Hepatocyte (in vitro differentiated cells): ENCODE results near the gene KXD1.

ENCODE experiments used
- EZH2 ChIP-seq: fragments of 200-600 bp; sonication (generic); IDR thresholded peaks from 2 replicates; pipeline ENCODE4 v1.6.1; 2016; ENCODE audit warnings: antibody characterized with exemption, mild to moderate bottlenecking, borderline replicate concordance
- EZH2phosphoT487 ChIP-seq: fragments of 200-600 bp; sonication (generic); IDR thresholded peaks from one replicate; pipeline ENCODE4 v1.6.1; 2018; ENCODE audit warnings: antibody characterized with exemption, mild to moderate bottlenecking, low read depth, moderate library complexity; ENCODE audit not compliant: unreplicated experiment, severe bottlenecking
- TF ChIP-seq, protein P1 (sequence below): fragments of 200-600 bp; sonication (generic); IDR thresholded peaks from 2 replicates; pipeline ENCODE4 v1.5.1; 2016; ENCODE audit warnings: antibody characterized with exemption, mild to moderate bottlenecking; ENCODE audit not compliant: poor library complexity

DNA sequence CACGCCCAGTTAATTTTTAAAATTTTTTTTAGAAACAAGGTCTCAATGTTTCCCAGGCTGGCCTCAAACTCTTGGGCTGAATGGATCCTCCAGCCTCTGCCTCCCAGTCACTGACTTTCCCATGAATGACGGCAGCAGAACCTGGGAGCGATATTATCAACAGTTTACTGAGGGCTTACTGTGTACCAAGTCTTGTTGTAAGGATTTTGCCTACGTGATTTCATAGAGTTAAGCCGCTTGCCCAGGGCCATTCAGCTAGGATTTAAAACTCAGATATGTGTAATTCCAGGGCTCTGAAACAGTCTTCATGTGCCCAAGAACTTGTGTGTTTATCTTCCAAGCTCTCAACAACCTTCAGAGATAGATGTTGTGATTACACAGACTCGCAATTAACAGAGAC lies 6.0 kb upstream of the KXD1 start:
- TF ChIP-seq EZH2 (no peak), EZH2phosphoT487 (no peak)
- TF ChIP-seq, protein P1, sequence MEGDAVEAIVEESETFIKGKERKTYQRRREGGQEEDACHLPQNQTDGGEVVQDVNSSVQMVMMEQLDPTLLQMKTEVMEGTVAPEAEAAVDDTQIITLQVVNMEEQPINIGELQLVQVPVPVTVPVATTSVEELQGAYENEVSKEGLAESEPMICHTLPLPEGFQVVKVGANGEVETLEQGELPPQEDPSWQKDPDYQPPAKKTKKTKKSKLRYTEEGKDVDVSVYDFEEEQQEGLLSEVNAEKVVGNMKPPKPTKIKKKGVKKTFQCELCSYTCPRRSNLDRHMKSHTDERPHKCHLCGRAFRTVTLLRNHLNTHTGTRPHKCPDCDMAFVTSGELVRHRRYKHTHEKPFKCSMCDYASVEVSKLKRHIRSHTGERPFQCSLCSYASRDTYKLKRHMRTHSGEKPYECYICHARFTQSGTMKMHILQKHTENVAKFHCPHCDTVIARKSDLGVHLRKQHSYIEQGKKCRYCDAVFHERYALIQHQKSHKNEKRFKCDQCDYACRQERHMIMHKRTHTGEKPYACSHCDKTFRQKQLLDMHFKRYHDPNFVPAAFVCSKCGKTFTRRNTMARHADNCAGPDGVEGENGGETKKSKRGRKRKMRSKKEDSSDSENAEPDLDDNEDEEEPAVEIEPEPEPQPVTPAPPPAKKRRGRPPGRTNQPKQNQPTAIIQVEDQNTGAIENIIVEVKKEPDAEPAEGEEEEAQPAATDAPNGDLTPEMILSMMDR, result no peak
